Measurements from ENCODE around the gene ZNF831.

ZNF831 gene

DNA sequence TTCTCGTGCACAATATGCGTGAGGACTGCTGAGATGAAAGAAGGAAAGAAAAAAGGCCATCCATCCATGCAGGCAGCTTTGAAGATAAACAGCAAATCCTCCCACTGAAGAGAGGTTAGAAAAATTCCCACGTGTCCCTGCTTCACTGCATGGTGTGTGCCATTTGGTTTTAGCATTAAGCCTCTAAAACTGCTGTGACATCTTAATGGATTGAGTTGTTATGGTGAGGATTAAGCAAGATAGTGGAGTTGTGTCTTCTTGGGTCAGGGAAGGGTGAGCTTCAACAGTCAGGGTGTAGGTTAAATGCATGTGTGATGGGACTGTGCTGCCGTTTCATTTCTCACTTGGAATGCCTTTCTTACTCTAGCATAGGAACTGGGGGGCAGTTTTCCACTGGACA, 50.5 kb downstream of the ZNF831 start:
- H2AFZ ChIP-seq (ENCODE audit: low read length), result no peak overlapping the region
- no peaks in the 10 kb centered on the region for H3K79me2 ChIP-seq (ENCODE audit: low read length)
- H3K9me2 ChIP-seq (replicated peaks; ENCODE audit: insufficient read depth, low read length), result no peaks in the 10 kb centered on the region
- H3F3A ChIP-seq (ENCODE audit: insufficient read depth, low read length), result no peaks in the 10 kb centered on the region
- H3K9ac ChIP-seq (ENCODE audit: low read length), result no peak overlapping the region
- no peaks in the 10 kb centered on the region for H4K20me1 ChIP-seq (ENCODE audit: insufficient read depth, low read length)
- no peaks in the 10 kb centered on the region for H3K4me1 ChIP-seq (ENCODE audit: low read length)
- peaks cover 76% of the 10 kb centered on the region for H3K27me3 ChIP-seq (replicated peaks; ENCODE audit: insufficient read depth, low read length)
- no peak overlapping the region for H3K27ac ChIP-seq (ENCODE audit: low read length)
- no peak overlapping the region for H3K4me2 ChIP-seq (ENCODE audit: low read depth, low read length)
- H3K36me3 ChIP-seq (replicated peaks; ENCODE audit: insufficient read depth, low read length), result no peaks in the 10 kb centered on the region
- H3K9me3 ChIP-seq (replicated peaks; ENCODE audit: insufficient read depth, low read length), result no peaks in the 10 kb centered on the region
- TF ChIP-seq CTCF (IDR thresholded peaks at IDR 0.05; ENCODE audit: low read length) (no peak), EZH2 (optimal IDR thresholded peaks at IDR 0.05; ENCODE audit: low read depth, low read length) (no peak), EZH2phosphoT487 (IDR thresholded peaks at IDR 0.05; ENCODE audit: low read length) (no peak)
- no peak for DNase-seq
- no peak overlapping the region for H3K4me3 ChIP-seq (ENCODE audit: low read length)

DNA sequence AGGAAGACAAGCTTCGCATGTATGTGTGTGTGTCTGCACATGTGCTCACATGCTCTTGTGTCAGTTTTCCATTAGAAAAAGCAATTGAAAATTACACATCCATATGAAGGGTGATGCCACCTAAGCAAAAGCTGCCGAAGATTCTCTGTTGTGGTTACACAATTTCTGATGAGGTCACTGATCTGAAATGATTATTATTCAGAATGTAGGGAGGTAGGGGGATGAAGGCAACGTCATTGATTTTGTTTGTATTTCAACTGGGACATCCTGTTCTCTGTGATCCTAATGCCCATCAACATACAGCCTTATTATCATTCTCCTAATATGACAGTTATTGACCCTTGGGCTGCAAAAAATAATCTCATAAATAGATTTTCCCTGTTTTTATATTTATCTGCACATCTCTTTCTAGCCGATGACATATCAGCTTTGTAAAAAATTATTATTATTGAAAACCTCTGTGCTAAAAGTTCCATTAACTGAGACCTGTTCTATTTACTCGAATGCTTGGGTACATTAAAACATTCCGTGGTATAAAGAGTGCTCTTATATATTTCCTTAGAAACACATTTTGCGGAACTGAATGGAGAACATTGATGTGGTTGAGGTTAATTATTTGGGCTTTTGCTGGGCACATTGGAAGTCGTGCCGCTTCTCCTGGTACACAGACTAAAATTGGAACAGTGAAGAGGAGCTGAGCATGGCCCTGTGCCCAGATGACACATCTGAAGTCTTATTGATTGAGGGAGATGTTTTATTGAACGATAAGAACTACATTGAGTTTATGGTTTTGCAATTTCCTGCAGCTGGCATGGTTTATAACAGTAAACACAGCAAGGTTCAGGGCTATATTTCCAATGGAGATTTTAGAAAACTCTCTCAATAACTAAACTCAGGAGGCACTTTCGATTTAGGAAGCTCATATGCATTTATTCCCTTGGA, 51.3 kb downstream of the ZNF831 start:
- Histone ChIP-seq H3K9ac (ENCODE audit: low read length) (no peak overlapping the region), H4K20me1 (ENCODE audit: insufficient read depth, low read length) (no peaks in the 10 kb centered on the region), H3K9me3 (replicated peaks; ENCODE audit: insufficient read depth, low read length) (no peaks in the 10 kb centered on the region), H3K27ac (ENCODE audit: low read length) (no peak overlapping the region), H3K4me1 (ENCODE audit: low read length) (no peaks in the 10 kb centered on the region), H3K79me2 (ENCODE audit: low read length) (no peaks in the 10 kb centered on the region), H2AFZ (ENCODE audit: low read length) (no peak overlapping the region), H3K36me3 (replicated peaks; ENCODE audit: insufficient read depth, low read length) (no peaks in the 10 kb centered on the region), H3K4me2 (ENCODE audit: low read depth, low read length) (no peak overlapping the region), H3F3A (ENCODE audit: insufficient read depth, low read length) (no peaks in the 10 kb centered on the region), H3K4me3 (ENCODE audit: low read length) (no peak overlapping the region), H3K27me3 (replicated peaks; ENCODE audit: insufficient read depth, low read length) (peaks cover 76% of the 10 kb centered on the region), H3K9me2 (replicated peaks; ENCODE audit: insufficient read depth, low read length) (no peaks in the 10 kb centered on the region)
- TF ChIP-seq EZH2phosphoT487 (IDR thresholded peaks at IDR 0.05; ENCODE audit: low read length) (no peak), CTCF (IDR thresholded peaks at IDR 0.05; ENCODE audit: low read length) (no peak), EZH2 (optimal IDR thresholded peaks at IDR 0.05; ENCODE audit: low read depth, low read length) (no peak)
- no peak for DNase-seq

GRCh38 chr20:59217173-59217572, 53.6 kb downstream of the ZNF831 start:
- Histone ChIP-seq H2AFZ (ENCODE audit: low read length) (no peak overlapping the region), H3K9me2 (replicated peaks; ENCODE audit: insufficient read depth, low read length) (no peaks in the 10 kb centered on the region), H3K27me3 (replicated peaks; ENCODE audit: insufficient read depth, low read length) (peaks cover 85% of the 10 kb centered on the region), H3K4me2 (ENCODE audit: low read depth, low read length) (no peak overlapping the region), H3K4me3 (ENCODE audit: low read length) (no peak overlapping the region), H4K20me1 (ENCODE audit: insufficient read depth, low read length) (no peaks in the 10 kb centered on the region), H3K9me3 (replicated peaks; ENCODE audit: insufficient read depth, low read length) (no peaks in the 10 kb centered on the region), H3K9ac (ENCODE audit: low read length) (no peak overlapping the region), H3F3A (ENCODE audit: insufficient read depth, low read length) (no peaks in the 10 kb centered on the region), H3K79me2 (ENCODE audit: low read length) (no peaks in the 10 kb centered on the region), H3K36me3 (replicated peaks; ENCODE audit: insufficient read depth, low read length) (no peaks in the 10 kb centered on the region), H3K27ac (ENCODE audit: low read length) (no peak overlapping the region), H3K4me1 (ENCODE audit: low read length) (no peaks in the 10 kb centered on the region)
- DNase-seq, result no peak
- TF ChIP-seq EZH2phosphoT487 (IDR thresholded peaks at IDR 0.05; ENCODE audit: low read length), result no peak

- no peak overlapping the region for H2AFZ ChIP-seq (ENCODE audit: low read length)
- no peak for TF ChIP-seq EZH2phosphoT487 (IDR thresholded peaks at IDR 0.05; ENCODE audit: low read length)
- TF ChIP-seq EZH2 (optimal IDR thresholded peaks at IDR 0.05; ENCODE audit: low read depth, low read length), result no peak
- no peak for TF ChIP-seq CTCF (IDR thresholded peaks at IDR 0.05; ENCODE audit: low read length)
Observed at GRCh38 chr20:59217794-59218280, 54.2 kb downstream of the ZNF831 start.

More at GRCh38 chr20:59217794-59218280, 54.2 kb downstream of the ZNF831 start:
- Histone ChIP-seq H3K27me3 (replicated peaks; ENCODE audit: insufficient read depth, low read length) (peaks cover 83% of the 10 kb centered on the region), H3K4me3 (ENCODE audit: low read length) (no peak overlapping the region), H3K9me2 (replicated peaks; ENCODE audit: insufficient read depth, low read length) (no peaks in the 10 kb centered on the region), H3K9ac (ENCODE audit: low read length) (no peak overlapping the region), H4K20me1 (ENCODE audit: insufficient read depth, low read length) (no peaks in the 10 kb centered on the region), H3K27ac (ENCODE audit: low read length) (no peak overlapping the region), H3F3A (ENCODE audit: insufficient read depth, low read length) (no peaks in the 10 kb centered on the region), H3K79me2 (ENCODE audit: low read length) (no peaks in the 10 kb centered on the region), H3K4me1 (ENCODE audit: low read length) (no peaks in the 10 kb centered on the region), H3K9me3 (replicated peaks; ENCODE audit: insufficient read depth, low read length) (no peaks in the 10 kb centered on the region), H3K4me2 (ENCODE audit: low read depth, low read length) (no peak overlapping the region), H3K36me3 (replicated peaks; ENCODE audit: insufficient read depth, low read length) (no peaks in the 10 kb centered on the region)
- DNase-seq, result no peak
